ACC112 (cell line): ENCODE measurements around the gene NOTCH1.

Source experiments
- H2AFZ ChIP-seq: fragments of 200-600 bp; sonication (generic); one replicate; pipeline ENCODE4 v1.6.0; 2017; ENCODE audit warnings: antibody characterized with exemption, low read length; ENCODE audit not compliant: unreplicated experiment
- H3K27ac ChIP-seq: fragments of 200-600 bp; sonication (generic); 2 replicates; pipeline ENCODE4 v1.5.1; 2014; ENCODE audit warnings: low read depth, mild to moderate bottlenecking, antibody characterized with exemption, low read length, moderate library complexity
- H3K27me3 ChIP-seq: fragments of 200-600 bp; sonication (generic); 2 replicates; pipeline ENCODE4 v1.6.1; 2014; ENCODE audit warnings: mild to moderate bottlenecking, antibody characterized with exemption, low read length, moderate library complexity, mixed read lengths; ENCODE audit not compliant: insufficient read depth
- H3K36me3 ChIP-seq: fragments of 200-600 bp; sonication (generic); 2 replicates; pipeline ENCODE4 v1.6.1; 2016; ENCODE audit warnings: mild to moderate bottlenecking, antibody characterized with exemption, low read length, moderate library complexity, mixed read lengths; ENCODE audit not compliant: insufficient read depth
- H3K4me1 ChIP-seq: fragments of 200-600 bp; sonication (generic); one replicate; pipeline ENCODE4 v1.6.1; 2016; ENCODE audit warnings: low read length, mixed read lengths; ENCODE audit not compliant: insufficient read depth, unreplicated experiment, control insufficient read depth
- H3K4me3 ChIP-seq: fragments of 200-600 bp; sonication (generic); 2 replicates; pipeline ENCODE4 v1.5.1; 2014; ENCODE audit warnings: mild to moderate bottlenecking, low read depth, low read length
- H3K79me2 ChIP-seq: fragments of 200-600 bp; sonication (generic); one replicate; pipeline ENCODE4 v1.6.0; 2016; ENCODE audit warnings: low read length; ENCODE audit not compliant: control insufficient read depth, unreplicated experiment, insufficient read depth

The NOTCH1 gene

DNA sequence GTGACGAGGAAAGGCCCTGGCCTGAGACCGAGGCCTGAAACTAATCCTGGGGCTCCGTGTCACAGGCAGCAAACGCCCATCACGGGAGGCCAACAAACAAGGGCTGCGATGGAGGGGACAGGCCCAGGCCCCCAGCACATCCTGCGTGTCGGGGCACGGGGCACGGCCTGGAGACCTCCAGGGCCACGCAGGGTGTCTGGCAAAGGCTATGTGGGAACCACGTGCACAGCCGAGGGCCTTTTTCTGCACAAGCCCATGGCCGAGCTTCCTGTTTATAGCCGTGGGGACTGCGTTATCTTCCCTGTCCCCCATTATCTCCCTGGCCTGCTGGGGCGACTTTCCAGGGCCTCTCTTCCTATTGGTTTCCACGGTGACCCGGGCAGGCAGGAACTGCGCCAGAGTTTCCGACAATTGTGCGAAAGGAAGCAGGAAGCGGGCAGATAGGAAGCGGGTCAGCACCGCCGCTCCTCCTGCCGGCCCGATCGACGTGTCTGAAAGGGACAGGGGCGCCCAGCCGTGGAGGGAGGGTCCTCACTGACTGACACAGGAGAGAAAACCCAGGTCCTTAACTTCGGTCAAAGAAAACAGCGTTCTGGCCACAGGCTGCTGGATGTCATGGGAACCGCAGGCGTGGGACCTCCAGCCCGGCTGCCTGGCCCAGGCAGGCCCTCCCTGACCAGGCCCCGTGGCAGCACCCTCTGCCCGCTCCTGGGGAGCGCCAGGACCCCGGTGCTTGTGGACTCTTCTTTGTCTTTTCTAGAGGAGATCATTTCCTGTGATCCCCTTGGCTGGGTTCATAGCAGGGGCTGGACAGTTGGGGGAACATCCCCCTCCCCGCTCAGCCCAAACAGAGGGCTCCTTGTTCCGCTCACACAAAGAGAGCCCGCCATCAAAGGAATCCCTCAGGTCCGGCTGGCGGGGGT lies 33.9 kb downstream of the NOTCH1 start:
- Histone ChIP-seq H3K27ac (no peak overlapping the region), H3K27me3 (no peaks in the 10 kb centered on the region), H2AFZ (no peak overlapping the region), H3K4me1 (no peaks in the 10 kb centered on the region), H3K79me2 (no peaks in the 10 kb centered on the region), H3K4me3 (no peak overlapping the region), H3K36me3 (peaks cover 10% of the 10 kb centered on the region; the same call in 1 of the 2 replicates)

DNA sequence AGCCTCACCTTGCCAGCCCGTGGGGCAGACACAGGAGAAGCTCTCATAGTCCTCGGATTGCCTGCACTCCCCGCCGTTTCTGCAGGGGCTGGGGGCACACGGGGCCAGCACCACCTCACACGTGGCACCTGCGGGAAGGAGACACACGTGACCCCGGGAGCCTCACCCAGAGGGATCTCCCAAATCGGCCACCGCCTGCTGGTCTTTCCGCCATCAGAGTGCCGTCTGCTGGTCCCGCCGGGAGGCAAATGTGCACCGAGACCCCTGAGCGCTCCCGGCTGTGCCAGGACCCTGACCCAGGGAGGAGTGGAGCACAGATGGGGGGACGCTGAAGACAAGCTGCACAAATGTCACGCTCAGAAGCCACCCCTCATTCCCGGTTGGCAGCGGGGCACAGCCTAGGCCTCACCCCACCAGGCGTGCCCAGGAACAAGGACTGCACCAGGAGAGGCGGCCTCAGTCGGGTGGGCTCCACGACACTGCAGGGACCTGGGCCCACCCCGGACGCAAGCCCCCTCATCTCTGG lies 34.6 kb downstream of the NOTCH1 start:
- H3K27me3 ChIP-seq = no peaks in the 10 kb centered on the region
- no peak overlapping the region for H3K4me3 ChIP-seq
- no peak overlapping the region for H2AFZ ChIP-seq
- H3K4me1 ChIP-seq = no peaks in the 10 kb centered on the region
- no peak overlapping the region for H3K27ac ChIP-seq
- no peaks in the 10 kb centered on the region for H3K79me2 ChIP-seq
- H3K36me3 ChIP-seq = peaks cover 10% of the 10 kb centered on the region; the same call in 1 of the 2 replicates

DNA sequence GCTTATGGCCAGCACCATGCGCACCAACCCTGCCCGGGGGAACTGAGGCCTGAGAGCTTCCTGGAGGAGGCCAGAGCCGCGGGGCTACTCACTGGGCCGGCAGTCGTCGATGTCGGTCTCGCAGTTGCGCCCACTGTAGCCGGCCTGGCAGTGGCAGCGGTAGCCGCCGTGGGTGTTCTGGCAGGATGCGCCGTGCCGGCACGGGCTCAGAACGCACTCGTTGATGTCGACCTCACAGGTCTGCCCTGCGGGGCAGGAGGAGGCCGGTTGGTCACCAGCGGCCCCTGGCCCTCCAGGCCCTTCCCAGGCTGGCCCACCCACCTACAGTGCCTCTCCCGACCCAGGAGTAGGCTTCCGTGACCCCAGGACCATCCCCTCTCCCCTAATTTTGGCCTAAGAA lies 35.3 kb downstream of the NOTCH1 start:
- Histone ChIP-seq H3K4me3 (no peak overlapping the region), H3K27me3 (no peaks in the 10 kb centered on the region), H3K27ac (no peak overlapping the region), H3K36me3 (peaks cover 10% of the 10 kb centered on the region; the same call in 1 of the 2 replicates), H3K79me2 (no peaks in the 10 kb centered on the region), H3K4me1 (no peaks in the 10 kb centered on the region), H2AFZ (no peak overlapping the region)

DNA sequence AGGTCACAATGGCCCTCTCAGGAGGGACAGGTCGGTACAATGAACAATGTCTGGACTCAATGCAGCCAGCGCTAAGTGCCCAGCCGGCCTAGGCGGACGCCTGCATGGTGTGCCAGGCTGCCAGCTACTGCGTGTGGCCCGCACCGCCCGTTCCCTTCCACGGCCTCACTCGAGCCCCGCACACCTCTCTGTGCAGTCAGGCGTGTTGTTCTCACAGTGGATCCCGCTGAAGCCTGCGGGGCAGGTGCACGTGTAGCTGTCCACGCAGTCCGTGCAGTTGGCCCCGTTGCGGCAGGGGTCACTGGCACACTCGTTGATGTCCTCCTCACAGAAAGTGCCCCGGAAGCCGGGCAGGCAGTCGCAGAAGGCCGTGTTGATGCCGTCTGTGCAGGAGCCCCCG lies 36.3 kb downstream of the NOTCH1 start:
- Histone ChIP-seq H3K27me3 (no peaks in the 10 kb centered on the region), H3K4me1 (no peaks in the 10 kb centered on the region), H3K79me2 (no peaks in the 10 kb centered on the region), H2AFZ (no peak overlapping the region), H3K27ac (no peak overlapping the region), H3K4me3 (no peak overlapping the region), H3K36me3 (peaks cover 7% of the 10 kb centered on the region; the same call in 1 of the 2 replicates)

DNA sequence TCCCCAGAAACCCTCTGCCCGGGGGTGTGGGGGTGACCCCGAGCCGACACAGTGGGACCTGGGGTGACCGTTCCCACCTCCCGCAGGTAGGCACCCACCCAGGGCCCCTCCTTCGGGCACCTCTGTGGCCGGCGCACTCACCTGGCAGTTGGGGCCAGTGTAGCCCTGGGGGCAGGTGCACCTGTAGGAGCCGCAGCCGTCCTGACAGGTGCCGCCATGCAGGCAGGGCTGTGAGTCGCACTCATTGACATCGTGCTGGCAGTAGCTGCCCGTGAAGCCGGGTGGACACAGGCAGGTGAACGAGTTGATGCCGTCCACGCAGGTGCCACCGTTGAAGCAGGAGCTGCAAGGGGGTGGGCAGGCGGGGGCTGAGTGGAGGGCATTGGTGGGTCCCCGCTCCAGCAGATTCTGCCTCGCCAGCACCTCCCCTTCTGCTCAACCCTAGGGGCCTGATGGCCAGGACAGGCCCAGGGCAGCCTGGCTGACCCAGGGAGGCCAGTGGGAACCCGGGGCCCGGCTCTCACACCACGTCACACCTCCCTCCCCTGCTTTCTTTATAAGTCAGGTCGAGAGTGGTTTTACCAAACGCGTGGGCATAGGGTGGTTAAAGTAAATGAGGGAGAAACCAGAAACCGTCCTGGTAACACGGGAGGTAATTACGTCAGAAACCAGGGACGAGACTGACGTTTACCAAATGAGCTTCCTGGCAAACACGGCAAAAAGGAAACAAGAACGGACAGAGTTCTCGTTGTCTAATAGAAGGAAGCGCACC lies 36.9 kb downstream of the NOTCH1 start:
- Histone ChIP-seq H3K36me3 (peaks cover 7% of the 10 kb centered on the region; the same call in 1 of the 2 replicates), H3K4me3 (no peak overlapping the region), H3K79me2 (no peaks in the 10 kb centered on the region), H2AFZ (no peak overlapping the region), H3K4me1 (no peaks in the 10 kb centered on the region), H3K27ac (no peak overlapping the region), H3K27me3 (no peaks in the 10 kb centered on the region)

DNA sequence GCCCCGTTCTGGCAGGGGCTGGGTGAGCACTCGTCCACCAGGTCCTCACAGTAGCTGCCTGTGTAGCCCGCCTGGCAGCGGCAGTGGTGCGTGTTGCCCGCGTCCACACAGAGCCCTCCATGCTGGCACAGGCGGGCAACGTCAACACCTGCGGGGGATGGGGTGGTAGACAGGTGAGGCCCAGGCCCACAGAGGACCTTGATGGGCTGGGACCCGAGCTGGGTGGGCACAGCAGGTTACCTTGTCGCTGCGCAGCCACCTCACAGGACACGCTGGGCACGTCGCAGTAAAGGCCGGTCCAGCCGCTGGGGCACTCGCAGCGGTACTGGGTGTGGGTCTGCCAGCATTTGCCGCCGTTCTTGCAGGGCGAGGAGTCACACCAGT lies 37.9 kb downstream of the NOTCH1 start:
- no peaks in the 10 kb centered on the region for H3K27me3 ChIP-seq
- H3K36me3 ChIP-seq = peaks cover 2% of the 10 kb centered on the region; the same call in 1 of the 2 replicates
- no peaks in the 10 kb centered on the region for H3K79me2 ChIP-seq
- no peak overlapping the region for H3K27ac ChIP-seq
- H3K4me1 ChIP-seq = no peaks in the 10 kb centered on the region
- no peak overlapping the region for H2AFZ ChIP-seq
- no peak overlapping the region for H3K4me3 ChIP-seq

DNA sequence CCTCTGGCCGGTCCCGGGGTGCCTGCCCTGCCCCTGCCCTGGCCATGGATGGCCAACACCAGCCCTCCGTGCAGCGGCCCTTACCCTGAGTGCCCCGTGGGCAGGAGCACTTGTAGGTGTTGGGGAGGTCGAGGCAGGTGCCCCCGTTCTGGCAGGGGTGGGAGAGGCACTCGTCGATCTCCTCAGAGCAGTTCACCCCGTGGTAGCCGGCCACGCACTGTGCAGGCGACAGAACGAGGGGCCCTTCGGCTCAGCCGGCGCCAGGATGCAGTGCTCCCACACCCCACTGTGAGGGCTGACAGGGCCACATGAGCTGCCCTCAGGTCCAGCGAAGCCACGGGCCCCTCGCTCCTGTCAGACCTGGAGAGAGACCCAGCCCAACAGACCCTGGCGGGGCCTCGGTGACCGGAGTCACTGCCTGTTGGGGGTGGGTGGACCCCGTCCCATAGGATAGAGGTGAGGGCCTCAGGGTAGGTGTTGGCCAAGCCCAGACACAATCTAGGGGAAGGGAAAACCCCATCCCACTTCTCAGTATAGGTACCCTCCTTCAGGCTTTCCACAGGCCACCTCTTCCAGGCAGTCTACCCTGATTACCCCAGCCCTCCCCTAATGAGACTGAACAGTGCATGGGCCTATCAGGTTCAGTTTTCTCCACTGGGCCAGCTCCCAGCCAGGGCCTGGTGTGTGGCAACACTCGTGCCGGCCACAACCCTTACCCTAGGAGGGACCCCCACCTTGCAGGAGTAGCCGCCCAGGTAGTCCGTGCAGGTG lies 38.4 kb downstream of the NOTCH1 start:
- no peak overlapping the region for H2AFZ ChIP-seq
- H3K27ac ChIP-seq = no peak overlapping the region
- no peaks in the 10 kb centered on the region for H3K79me2 ChIP-seq
- no peaks in the 10 kb centered on the region for H3K4me1 ChIP-seq
- H3K4me3 ChIP-seq = no peak overlapping the region
- H3K27me3 ChIP-seq = no peaks in the 10 kb centered on the region
- no peaks in the 10 kb centered on the region for H3K36me3 ChIP-seq

DNA sequence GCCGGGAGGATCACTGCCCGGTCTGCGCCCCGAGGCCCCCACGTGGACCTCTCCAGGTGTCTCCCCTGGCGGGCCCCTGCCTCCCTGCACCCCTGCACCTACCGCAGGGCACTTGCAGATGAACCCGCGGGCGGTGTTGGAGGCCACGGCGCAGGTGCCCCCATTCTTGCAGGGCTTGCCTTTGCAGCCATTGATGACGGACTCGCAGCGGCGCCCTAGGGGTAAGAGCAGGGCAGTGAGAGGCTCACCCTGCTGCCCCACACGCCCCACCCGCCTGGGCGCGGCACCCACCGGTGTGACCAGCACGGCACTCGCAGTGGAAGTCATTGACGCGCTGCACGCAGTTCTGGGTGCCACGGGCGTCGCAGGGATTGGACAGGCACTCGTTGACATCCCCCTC lies 39.4 kb downstream of the NOTCH1 start:
- H3K36me3 ChIP-seq = no peaks in the 10 kb centered on the region
- no peaks in the 10 kb centered on the region for H3K79me2 ChIP-seq
- no peaks in the 10 kb centered on the region for H3K27me3 ChIP-seq
- H2AFZ ChIP-seq = no peak overlapping the region
- no peak overlapping the region for H3K4me3 ChIP-seq
- no peaks in the 10 kb centered on the region for H3K4me1 ChIP-seq
- H3K27ac ChIP-seq = no peak overlapping the region

DNA sequence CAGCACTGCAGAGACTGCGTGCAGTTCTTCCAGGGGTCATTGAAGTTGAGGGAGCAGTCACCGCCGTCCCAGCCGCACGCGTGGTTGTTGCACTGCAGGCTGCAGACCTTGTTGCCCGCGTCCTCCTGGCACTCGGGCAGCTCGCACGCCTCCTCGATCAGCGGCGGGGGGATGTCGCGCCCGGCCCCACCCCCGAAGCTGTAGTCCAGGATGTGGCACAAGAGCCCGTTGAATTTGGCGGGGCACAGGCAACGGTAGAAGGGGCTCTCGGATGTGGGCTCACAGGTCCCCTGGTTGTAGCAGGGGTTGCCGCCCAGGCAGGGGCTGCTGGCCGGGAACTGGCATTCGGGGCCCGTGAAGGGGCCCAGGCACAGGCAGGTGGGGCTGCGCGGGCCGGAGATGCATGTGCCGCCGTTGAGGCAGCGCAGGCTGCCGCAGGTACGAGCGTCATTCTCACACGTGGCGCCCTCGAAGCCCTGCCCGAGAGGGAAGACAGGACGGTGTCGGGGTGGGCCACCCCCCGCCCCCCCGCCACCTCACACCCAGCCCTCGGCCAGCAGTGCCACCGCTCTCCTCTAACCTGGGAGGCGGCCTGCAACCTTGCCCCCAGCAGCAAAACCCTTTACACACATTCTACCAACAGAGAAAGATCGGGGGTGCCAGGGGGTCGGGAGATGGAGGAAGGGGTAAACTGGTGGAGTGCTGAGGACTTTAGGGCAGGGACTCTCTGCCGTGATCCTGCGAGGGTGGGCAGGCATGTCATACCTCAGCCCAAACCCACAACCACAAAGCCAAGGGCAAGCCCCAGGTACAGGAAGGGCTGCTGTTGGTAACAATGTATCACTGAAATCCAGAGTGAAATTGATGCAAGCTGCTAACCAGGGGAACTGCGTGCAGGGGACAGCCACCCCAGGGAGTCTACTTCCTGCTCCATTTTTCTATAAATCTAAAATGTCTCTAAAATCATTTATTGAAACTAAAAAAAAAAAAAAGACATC lies 40.1 kb downstream of the NOTCH1 start:
- Histone ChIP-seq H2AFZ (no peak overlapping the region), H3K27ac (no peak overlapping the region), H3K4me1 (no peaks in the 10 kb centered on the region), H3K4me3 (no peak overlapping the region), H3K27me3 (no peaks in the 10 kb centered on the region), H3K36me3 (no peaks in the 10 kb centered on the region), H3K79me2 (no peaks in the 10 kb centered on the region)
